ENCODE measurements around the gene PLPP7.
"Not testable (repeated sequence)": the region's sequence is repeated elsewhere in the genome, so short reads cannot be mapped to it uniquely, and the experiment has no call there.

The PLPP7 gene

DNA sequence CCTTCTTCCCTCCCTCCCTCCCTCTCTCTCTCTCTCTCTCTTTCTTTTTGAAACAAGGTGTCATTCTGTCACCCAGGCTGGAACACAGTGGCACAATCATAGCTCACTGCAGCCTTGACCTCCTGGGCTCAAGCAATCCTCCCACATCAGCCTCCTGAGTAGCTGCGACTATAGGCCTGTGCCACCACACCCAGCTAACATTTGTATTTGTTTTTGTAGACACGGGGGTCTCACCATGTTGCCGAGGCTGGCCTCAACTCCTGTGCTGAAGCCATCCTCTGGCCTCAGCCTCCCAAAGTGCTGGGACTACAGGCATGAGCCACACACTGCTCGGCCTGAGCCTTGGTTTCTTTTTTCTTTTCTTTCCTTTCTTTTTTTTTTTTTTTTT is 45.8 kb downstream of the PLPP7 start:
- DNase-seq: no peak

DNA sequence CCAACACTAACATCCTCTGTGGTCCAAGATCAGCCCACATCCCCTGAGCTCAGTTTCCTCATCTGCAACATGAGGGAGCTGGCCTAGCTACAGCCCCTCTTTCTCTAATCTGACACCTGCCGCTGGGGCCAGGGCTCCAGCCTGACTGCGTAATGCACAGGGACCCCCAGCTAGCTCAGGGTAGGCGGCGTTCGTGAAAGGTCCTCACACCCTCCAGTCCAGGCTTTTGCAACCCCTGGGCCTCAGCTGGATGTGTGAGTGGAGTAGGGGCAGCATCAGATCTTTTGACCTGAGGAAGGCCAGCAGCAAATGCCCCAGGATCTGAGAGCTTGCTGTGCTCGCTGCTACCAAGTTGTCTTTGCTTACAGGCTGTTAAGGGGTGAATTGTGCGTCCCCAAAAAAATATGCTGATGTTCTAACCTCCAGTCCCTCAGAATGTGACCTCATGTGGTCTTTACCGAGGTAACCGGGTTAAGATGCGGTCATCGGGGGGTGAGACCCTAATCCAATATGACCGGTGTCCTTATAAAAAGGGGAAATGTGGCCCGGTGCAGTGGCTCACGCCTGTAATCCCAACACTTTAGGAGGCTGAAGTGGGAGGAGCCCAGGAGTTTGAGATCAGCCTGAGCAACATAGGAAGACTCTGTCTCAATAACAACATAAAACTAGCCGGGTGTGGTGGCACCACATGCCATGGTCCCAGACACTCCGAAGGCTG is 47.8 kb downstream of the PLPP7 start:
- no peak for DNase-seq

GRCh38 chr9:131339212-131339611 is 49.7 kb downstream of the PLPP7 start:
- DNase-seq: not testable (repeated sequence)

DNA sequence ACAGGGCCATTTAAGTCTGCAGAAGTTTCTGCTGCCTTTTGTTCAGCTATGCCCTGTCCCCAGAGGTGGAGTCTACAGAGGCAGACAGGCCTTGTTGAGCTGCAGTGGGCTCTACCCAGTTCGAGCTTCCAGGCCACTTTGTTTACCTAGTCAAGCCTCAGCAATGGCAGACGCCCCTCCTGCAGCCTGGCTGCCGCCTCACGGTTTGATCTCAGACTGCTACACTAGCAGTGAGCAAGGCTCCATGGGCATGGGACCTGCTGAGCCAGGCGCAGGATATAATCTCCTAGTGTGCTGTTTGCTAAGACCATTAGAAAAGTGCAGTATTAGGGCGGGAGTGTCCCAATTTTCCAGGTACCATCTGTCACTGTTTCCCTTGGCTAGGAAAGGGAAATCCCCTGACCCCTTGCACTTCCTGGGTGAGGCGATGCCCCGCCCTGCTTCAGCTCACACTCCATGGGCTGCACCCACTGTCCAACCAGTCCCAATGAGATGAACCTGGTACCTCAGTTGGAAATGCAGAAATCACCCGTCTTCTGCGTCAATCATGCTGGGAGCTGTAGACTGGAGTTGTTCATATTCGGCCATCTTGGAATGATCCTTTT is 55.5 kb downstream of the PLPP7 start:
- not testable (repeated sequence) for DNase-seq

- DNase-seq: no peak
These were observed 57.0 kb downstream of the PLPP7 start for GRCh38 chr9:131346559-131346958.

- no peak for DNase-seq
These were observed 58.0 kb downstream of the PLPP7 start for GRCh38 chr9:131347376-131348020.

DNA sequence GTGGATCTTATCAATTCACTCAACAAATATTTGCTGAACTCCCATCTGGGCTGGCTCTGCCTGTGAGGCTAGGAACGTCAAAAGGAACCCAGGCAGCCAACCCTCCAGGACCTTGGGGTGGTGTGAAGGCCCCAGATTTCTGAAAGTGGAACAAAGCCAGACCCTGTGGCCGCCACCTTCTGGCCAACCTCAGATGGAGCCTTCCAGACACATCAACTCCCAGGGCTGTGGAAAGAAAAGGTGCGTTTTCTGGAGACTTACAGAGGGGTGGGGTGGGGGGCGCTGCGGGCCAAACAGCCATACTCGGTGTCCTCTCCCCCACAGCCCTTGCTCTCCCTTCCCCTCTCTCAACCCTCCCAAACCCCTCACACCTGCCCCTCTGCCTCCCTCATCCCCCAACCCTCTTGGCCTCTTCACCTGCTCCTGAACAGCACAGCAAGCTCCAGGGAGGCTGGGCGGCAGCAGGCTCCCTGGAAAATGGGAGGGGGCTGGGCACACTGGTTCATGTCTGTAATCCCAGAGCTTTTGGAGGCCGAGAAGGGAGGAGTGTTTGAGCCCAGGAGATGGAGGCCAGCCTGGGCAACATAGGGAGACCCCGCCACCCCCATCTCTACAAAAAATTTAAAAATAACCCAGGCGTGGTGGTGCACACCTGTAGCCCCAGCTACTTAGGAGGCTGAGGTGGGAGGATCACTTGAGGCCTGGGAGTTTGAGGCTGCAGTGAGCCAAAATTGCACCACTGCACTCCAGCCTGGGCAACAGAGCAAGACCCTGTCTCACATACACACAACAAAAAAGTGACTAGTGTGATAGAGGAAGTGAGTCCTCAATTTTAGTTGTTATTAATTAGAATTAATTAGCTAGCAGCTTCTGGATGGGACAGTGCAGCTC is 59.4 kb downstream of the PLPP7 start:
- no peak for DNase-seq

GRCh38 chr9:131349522-131349880 is 60.0 kb downstream of the PLPP7 start:
- no peak for DNase-seq

- peak; percentile 86 to 89 for DNase-seq
These were observed 60.5 kb downstream of the PLPP7 start for GRCh38 chr9:131349881-131350563.

GRCh38 chr9:131356479-131356878 is 67.0 kb downstream of the PLPP7 start:
- DNase-seq: not testable (repeated sequence)

- no peak for DNase-seq
These were observed 69.0 kb downstream of the PLPP7 start for GRCh38 chr9:131358556-131358955.
